Measurements from ENCODE around the gene MBP.

The MBP gene

DNA sequence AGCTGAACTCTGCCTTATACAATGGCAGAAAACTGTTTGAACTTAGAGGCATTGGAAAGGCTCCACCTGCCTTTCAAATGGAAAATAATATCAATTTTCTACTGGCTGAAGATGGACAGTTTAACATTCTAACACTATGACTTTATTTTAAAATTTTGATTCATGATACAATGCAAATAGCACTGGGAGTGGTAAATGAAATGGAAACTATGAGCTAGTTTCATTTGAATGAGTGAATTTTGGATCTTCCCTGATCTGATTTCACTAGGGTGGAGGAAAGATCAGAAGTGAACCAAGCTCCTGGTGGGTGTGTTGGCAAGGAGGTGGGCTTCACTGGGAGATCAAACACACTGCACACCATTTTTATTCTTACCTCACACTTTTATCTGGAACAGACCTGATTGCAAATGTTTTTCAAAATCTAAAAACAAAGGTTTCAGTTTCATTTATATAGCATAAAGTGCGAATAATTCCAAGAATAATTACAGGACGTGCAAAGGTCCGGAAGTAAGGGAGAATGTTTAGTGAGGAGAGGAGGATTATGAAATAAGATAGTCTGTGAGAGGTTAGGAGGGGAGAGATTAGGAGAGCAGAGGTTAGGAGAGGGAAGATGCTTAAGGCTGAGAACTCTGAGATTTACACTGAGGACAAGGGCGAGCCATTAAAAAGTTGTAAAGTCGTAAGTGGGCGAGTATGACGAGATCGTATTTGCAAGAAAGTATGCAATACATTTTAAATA, 18.6 kb upstream of the MBP start:
- DNase-seq (ENCODE audit: low read depth) = no peak

DNA sequence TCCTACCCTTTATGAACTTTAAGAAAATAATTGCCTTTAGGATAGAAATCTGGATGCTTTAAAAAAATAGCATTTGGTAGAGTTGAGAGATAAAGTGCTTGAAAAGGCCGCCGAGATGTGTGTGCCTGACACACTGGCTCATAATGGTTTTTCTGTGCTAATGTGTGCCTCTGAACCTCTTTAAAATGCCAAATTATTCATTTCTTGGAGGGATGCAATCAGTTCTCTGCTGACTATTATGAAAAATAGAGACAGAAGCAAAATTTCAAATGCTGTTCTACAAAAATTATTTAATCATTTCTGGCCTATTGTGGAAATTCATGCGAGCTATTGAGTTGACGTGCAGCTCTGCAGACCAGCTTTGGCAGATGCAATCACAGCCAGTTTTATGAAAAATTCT, 18.0 kb upstream of the MBP start:
- no peak for DNase-seq (ENCODE audit: low read depth)

DNA sequence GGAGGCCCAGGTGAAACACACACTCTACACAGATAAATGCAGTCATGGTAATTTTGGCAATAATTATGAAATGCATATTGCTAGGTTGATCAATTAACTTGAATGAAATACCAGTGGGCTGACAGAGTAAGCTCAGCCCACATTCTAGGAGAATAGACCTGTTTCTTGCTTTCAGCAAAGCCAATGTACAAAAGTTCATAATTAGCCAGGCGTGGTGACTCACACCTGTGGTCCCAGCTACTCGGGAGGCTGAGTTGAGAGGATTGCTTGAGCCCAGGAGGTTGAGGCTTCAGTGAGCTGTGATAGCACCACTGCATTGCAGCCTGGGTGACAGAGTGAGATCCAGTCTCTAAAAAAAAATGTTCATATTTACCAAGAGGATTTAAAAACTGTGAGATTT, 15.7 kb upstream of the MBP start:
- DNase-seq (ENCODE audit: low read depth) = no peak

DNA sequence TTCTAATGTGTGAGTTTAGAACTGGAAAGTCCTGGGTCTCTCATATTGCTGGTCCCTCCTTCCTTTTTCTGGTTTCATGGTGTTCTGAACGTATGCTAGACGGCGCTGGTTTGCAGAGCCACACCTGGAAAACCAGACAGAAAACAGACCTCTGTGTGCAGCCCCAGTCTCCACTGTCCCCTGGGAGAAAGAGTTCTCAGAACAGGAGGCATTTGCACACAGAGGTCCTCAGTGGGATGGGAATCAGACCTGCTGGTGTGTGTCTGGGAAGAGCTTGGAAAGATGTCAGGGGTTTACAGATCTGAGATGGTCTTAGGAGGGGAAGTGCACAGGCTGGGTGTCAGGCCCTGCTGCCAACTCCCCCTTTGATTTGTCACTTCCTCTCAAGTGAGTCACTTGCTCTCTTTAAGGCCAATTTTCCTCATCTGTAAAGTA, 14.9 kb upstream of the MBP start:
- DNase-seq (ENCODE audit: low read depth) = no peak

DNA sequence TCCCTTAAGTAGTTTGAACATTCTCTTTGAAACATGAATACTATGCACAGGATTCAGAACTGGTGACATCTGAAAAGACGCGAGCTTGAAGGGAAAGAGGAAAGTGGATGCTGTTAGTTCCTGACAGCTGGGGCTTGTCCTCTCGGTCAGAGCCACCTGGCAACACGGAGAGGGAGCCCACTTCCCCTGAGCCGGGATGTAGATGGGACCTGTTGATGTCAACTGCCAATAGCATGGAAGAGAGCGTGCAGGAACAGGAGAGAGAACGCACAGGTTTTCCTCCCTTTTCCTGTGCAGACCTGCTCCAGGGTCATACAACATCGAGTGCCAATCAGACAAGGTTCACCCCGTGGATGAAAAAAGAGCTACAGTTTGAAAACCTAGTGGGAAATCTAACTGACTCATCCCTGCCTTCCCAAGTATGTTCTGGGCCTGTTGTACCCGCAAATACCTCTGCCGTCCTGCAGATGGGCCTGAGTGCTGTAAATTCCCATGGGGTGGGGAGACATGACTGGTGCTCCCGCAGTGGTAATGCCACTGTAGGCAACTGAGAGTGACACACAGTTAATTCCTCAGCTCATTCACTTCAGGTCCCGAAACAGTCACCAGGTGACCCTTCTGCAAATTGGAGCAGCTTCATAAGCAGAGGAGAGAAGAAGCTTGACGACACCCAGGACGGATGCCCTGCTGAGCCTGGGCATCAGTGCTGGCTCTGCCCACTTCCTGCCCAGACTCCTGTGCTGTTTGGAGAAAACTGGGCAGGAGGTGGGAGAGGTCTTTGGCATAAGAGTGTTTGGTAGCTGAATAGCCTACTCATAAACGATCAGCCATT, 13.9 kb upstream of the MBP start:
- DNase-seq (ENCODE audit: low read depth) = no peak

DNA sequence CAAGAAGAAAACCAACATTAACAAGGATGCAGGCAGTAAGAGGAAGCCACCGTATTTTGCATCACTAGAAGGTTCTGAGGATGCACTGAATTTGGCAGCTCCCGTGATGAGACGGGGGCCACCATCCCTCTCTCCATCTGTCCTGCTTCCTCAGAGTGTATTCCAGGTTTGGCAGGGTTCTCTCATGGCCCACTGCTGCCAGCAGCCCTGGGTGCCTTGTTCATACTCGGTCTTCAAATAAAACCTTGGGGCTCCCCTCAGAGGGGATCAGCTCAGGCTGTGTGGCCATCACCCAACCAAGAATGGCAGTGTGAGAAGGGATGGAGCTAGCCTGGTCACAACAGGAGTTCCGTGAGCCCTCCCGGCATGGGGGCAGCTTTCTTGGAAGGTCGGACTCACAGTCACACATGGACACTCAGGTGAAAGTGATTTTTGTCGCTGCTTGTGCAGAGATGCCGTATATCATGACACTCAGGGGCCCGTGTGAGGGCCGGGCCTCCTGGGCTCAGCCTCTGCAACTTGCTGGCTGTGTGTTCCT, 12.8 kb upstream of the MBP start:
- DNase-seq (ENCODE audit: low read depth) = no peak

DNA sequence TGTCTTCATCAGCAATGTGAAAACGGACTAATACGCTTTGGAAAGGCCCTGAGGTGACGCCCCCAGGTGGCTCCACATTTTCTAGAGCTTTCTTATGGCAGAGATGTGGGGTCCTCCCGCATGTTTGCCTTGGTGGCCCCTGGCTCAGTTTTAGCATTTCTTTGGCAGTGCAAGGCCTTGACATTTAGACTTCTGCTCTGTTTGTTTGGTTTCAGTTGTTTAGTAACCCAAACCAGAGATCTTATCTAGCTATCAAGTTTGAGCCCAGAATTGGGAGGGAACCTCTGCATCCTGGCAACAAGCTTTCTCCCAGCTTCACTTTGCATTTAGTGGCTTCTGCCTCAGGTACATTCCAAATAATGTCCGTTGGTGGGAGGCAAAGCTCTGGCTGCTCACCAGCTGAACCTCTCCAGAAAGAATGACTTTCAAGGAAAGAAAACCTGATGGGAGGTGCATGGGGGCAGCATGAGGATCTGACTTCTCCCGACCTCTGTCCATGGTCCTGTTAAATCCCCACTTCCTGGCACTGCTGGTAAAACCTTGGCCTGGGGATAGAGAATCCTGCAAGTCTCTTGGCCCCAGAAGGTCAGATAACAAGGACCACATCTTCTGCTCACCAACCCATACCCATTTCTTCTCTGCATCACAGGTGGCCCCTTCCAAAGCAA, 12.0 kb upstream of the MBP start:
- DNase-seq (ENCODE audit: low read depth) = no peak

DNA sequence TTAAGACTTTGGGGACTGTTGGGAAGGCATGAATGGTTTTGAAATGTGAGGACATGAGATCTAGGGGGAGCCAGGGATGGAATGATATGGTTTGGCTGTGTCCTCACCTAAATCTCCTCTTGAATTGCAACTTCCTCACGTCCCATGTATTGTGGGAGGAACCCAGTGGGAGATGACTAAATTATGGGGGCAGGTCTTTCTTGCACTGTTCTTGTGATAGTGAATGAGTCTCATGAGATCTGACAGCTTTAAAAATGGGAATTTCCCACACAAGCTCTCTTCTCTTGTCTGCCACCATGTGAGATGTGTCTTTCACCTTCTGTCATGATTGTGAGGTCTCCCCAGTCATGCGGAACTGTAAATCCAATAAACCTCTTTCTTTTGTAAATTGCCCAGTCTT, 11.5 kb upstream of the MBP start:
- no peak for DNase-seq (ENCODE audit: low read depth)

DNA sequence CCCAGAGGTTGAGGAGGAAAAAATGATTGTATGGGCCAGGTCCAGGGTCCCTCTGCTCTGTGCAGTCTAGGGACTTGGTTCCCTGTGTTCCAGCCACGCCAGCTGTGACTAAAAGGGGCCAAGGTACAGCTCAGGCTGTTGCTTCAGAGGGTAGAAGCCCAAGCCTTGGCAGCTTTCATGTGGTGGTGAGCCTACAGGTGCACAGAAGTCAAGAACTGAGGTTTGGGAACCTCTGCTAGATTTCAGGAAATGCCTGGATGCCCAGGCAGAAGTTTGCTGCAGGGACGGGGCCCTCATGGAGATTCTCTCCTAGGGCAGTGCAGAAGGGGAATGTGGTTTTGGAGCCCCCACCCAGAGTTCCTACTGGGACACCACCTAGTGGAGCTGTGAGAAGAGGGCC, 10.6 kb upstream of the MBP start:
- no peak for DNase-seq (ENCODE audit: low read depth)

DNA sequence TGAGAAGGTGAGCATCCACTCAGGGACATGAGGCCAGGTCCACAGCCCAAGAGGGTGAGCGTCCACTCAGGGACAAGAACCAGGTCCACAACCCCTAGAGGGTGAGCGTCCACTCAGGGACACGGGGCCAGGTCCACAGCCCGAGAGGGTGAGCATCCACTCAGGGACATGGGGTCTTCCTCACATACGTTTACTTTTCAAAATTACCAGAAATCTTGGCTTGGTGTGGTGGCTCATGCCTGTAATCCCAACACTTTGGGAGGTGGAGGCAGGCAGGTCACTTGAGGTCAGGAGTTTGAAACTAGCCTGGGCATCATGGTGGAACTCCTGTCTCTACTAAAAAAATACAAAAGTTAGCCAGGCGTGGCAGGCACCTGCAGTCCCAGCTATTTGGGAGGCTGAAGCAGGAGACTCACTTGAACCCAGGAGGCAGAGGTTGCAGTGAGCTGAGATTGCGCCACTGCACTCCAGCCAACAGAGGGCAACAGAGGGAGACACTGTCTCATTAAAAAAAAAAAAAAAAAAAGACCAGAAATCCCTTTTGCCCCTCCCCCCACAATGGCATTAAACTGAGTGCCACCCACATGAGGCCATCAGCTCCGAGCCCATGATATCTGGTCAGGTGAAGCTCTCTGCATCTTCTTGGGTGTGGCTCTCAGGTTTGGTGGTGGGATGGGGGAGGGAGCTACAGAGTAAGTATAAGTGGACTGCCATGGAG, 9.0 kb upstream of the MBP start:
- no peak for DNase-seq (ENCODE audit: low read depth)

DNA sequence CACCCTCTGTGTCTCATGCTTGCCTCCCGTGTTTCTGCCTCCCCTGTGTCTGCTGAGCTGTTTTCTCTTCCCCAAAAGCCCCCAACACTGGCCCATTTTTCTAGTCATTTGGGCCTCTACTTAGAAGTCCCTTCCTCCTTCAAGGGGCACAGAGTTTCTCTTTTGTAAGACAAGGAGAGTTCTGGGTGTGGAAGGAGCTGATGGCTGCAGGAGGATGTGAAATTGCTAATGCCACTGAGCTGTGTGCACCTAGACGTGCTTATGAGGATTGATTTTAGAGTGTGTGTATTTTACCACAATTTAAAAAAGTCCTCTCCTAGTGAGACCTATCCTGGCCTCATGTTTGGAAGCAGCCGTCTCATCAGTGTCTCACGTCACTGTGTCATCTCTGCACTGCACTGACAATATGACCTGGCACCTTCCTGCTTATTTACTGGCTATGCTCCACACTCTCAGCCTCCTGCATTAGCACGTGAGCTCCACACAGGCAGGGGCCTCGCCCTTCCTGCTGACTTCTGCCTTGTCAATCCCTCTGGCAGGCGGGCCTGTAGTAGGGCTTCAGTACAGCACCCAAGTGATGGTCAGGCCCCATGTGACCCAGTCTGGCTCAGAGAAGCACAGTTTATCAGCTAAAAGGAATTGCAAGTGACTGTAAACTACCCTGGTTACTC, 8.0 kb upstream of the MBP start:
- no peak for DNase-seq (ENCODE audit: low read depth)

DNA sequence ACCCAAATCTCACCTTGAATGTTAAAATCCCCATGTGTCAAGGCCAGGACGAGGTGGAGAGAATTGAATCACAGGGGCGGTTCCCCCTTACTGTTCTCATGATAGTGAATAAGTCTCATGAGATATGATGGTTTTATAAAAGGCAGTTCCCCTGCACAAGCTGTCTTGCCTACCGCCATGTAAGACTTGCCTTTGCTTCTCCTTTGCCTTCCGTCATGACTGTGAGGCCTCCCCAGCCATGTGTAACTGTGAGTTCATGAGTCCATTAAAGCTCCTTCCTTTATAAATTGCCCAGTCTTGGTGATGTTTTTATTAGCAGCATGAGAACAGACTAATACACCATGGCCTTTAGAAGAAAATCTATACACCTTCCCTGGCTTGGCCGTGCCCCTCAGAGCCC, 7.4 kb upstream of the MBP start:
- no peak for DNase-seq (ENCODE audit: low read depth)

DNA sequence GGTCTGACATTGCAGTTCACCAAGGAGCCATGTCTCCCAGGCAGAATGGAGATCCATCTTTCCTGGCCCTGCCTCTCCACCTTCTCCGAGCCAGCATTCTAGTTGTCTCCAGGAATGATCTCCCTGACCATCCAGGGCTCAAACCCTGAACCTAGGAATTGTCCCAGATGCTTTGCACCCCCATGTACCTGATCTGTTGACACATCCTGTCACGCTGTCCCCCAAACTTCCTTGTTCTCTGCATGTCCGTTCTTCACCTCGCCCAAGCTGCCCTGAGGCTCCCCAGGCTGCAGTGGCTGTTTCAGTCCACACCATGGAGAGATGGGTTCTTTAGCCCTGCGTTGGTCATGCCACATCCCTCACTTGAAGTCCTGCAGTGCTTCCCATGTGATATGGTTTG, 7.0 kb upstream of the MBP start:
- no peak for DNase-seq (ENCODE audit: low read depth)

DNA sequence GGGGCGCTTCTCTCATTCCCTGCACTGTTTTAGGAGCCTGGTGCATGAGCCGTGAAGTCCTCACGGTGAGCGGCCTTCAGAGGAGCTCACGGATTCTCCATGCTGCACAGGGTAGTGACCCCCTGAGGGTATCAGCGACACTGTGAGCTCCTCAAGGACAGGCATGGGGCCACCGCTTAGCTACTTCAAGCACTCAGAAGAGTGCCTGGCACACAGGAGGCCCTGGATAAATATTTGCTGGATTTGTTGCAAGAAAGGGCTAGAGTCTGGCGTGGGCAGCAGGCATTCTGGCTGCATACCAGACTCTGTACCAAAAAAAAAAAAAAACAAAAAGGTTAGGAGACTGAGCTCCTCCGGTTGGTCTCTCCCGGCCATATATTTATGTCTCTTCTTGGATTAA, 5.7 kb upstream of the MBP start:
- no peak for DNase-seq (ENCODE audit: low read depth)

DNA sequence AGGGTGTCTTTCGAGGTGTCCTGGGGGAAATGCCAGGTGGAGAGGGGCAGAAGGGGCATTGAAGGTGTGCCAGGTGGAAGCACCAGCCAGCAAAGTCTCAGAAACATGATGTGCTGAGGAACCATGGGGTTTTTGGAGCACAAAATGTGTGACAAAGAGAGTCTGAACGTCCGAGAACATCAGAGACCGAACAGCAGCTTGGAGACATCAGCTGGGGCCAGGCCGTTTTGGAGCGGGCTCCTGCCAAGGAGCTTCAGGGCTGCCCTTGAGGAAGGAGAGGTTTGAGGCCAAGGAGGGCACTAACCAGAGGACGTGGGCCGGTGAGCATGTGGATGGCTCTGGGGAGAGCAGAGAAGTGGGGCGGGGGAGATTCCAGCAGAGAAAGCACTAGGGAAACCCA, 5.3 kb upstream of the MBP start:
- no peak for DNase-seq (ENCODE audit: low read depth)

DNA sequence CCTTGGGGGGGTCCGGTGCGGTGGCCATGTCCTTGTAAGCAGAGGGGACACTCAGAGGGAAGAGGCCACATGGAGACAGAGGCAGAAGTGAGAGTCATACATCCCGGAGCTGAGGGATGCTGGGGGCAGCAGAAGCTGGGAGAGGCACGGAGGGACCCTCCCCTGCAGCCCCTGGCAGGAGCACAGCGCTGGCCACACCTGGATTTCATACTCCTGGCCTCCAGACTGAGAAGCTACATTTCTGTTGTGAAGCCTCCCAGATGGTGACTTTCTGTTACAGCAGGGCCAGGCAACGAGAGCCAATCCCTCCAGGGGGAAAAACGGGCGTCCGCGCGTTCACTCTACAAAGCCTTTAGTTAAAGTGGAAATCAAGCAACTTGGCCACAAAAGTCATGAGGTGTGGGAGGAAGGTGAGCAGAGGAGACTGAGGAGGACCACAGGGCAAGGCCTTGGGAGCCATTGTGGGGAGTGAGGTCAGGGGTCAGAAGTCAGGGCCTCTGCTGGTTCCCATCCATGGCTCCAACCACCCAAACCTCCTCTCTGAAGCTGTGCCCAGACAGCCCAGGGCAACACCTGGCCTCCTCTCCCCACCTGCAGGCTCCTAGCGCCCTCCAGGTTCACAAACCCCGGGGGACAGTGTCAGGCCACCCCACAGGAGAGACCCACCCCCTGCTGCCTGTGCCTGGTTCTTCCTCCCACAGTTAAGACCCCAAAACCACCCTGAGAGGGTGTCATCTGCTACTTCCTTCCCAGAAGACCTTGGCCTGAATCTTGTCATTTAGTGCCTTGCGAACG, 4.5 kb upstream of the MBP start:
- no peak for DNase-seq (ENCODE audit: low read depth)

DNA sequence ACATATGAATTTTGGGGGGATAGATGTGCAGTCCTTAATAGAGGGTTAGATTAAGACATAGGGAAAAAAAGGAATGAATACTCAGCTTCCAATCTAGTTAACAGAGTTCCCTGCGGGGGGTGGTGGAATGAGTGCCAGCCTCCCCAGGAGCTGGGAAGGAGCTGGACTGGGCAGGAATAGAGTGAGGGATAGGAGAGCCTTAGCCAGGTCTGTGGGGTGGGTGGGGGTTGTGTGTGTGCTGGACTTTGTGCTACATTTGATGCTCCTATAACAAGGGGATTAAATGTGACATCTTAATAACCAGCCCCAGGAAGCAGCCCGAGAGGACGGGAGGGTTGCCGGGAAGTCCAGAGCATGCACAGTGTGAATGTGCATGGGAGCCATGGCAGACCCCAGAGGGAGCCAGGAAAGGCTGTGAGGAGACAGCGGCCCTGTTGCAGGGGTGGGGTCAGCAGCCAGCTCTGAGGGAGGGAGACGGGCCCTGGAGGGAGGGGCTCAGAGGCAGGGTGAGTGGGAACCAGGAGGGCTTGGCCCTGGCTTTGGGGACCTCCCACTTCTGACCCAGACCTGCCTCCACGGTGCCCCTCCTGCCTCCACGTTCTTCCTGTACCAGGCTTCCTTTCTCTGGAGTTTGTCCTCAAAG, 3.6 kb upstream of the MBP start:
- DNase-seq (ENCODE audit: low read depth) = no peak

DNA sequence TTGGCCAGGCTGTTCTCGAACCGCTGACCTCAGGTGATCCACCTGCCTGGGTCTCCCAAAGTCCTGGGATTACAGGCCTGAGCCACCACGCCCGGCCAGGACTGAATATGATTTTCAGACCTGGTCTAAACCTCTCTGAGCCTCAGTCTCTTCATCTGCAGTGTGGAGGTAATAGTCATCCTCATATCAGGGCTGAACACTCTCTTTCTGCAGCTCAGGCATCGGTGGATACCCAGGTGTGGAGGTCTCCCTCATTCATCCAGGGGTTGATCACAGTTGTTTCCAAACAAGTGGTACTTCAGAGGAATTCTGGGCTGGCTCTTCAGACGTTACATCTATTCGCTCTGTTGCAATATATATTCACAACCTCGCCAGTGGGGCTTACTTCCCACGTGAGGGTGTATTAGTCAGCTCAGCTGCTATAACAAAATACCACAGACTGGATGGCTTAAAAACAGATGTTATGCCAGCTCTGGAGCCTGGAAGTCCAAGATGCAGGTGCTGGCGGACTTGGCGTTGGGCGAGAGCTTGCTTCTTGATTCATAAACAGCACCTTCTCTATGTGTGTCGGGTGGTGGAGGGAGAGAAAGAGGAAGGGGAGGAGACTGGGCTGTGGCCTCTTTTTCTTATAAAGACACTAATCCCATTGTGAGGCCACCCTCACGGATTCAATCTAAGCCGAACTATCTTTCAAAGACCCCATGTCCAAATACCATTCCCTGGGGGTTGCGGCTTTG, 2.9 kb upstream of the MBP start:
- no peak for DNase-seq (ENCODE audit: low read depth)

DNA sequence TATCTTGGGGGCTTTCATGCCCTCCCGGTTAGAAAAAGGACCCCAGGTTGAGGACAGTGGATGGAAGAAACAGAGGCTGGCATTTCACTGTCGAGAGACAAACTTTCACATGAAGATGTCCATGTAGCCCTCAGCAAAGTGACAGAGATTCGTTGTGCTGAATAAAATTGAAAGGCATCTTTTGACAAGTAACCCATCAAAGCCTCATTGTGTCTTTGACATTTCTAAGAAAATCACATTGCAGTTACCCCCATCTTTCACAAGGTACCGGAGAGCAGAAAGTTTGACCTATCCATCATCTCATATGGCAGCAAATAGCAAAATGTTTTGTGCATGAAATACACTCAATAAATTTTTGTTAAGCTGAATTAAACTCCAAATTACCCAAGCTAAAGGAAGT, 2.0 kb upstream of the MBP start:
- DNase-seq (ENCODE audit: low read depth) = no peak

Data from GM04503 (cell line).